T-helper 2 cell (primary cell): Measurements from ENCODE around the gene SGPL1.

Experiments
- DNase-seq, 5 experiments: peaks; one replicate each; pipeline versions ENCODE4 v3.0.0 to v3.0.0-alpha.2; 2012 to 2022

Gene SGPL1

DNA sequence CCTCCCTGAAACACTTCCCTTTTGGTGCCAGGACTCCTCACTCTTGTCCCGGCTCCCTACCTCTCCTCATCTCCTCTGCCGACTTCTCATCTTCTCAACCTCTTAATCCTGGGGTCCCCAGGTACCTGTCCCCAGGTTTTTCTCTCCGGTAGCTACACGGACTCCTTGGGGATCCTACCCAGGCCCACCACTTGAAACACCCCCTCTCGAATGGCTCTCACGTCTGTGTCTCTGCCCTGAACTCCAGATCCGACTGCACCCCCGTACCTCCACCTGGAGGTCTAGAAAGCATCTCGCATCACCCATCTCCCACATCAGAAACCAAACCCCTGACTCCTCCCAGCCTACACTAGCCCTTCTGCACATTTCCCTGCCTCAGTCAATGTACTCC, 35.4 kb upstream of the SGPL1 start:
- DNase-seq: no peak

DNA sequence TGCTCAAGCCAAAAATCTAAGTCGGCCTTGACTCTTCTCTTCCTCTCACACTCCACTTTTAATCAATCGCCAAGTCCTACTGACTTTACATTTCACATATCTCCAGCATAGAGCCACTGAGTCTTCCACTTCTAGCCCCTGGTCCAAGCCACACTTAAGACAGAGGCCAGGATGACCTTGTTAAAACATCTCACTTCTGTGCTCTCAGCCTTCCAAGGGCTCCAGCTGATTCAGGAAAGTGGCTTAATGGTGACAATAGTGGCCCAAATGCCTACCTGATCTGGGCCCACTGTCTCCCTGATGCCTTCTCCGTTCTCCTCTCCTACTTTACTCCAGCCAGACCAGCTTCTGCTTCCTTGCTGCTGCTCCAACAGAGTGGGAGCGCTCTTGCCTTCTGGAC, 35.0 kb upstream of the SGPL1 start:
- no peak for DNase-seq

- DNase-seq: no peak
Measured at GRCh38 chr10:70781461-70782051, 34.2 kb upstream of the SGPL1 start.

DNA sequence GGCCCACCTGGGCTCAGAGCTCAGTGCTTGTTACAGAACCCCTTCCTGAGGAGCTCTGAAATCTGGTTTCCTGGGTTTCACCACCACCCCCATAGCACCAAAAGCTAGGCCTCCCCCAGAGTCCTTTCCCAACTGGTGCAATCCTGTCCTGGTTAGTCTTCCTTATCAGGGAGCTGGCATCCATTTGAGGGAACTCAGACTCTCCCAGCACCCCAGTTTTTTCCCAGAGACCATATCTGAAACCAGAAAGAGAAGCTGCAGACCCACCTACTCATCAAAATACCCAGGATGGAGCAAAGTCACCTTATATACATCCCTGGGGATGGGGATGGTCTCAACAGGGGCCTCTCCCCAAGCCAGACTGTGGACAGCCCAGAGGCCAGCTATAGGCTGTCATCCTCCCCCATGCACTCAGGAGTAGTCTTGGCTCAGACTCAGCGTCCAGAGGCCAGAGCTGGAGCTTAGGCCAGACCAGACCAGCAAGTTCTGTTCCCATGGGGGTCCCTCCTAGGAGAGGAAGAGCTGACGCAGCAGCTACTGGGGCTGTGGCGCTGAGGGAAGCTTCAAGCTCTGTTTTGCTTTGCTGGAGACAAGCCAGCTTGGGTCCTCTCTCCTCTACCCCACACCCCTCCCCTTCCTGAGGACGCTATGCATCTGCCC, 33.5 kb upstream of the SGPL1 start:
- no peak for DNase-seq

DNA sequence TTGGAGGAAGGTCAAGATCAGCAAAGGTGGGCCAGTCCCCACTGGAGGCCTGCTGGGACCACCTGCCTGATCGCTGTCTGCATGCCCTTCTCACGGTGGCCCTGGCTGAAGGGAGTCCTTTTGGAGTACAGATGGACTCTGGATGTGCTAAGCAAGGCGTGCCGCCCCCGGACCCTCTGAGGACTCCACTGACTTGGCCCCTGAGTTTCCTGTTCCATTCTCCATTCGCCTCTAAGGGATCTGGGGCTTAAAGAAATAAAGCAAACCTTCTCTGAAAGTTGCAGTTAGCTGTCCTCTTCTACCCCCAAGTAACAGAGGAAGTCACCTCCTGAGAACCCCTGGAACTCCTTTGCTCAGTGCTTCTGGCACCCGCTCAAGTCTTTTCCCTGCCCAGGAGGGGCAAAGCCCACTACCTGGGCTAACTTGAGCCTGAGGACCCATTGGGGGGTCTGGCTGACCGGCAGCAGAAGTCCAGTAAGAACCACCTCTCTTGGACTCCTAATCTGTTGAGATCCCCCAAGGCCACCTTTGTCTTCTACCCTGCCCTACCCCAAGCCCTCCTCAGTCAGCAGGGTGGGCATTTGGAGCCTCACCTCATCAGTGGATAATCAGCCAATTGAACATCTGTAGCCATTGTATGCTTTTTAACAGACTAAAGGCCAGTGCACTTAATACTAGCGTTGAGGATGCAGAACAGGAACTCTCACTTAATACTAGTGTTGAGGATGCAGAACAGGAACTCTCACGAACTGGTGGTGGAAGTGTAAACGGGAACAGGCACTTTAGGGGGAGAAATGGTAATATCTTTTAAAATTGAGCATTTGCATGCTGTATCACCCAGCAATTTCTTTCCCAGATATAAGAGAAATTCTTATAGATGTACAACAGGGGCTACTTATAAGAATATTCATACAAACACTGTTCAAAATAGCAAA, 32.7 kb upstream of the SGPL1 start:
- DNase-seq: no peak

GRCh38 chr10:70784016-70784415, 31.7 kb upstream of the SGPL1 start:
- no peak for DNase-seq

DNA sequence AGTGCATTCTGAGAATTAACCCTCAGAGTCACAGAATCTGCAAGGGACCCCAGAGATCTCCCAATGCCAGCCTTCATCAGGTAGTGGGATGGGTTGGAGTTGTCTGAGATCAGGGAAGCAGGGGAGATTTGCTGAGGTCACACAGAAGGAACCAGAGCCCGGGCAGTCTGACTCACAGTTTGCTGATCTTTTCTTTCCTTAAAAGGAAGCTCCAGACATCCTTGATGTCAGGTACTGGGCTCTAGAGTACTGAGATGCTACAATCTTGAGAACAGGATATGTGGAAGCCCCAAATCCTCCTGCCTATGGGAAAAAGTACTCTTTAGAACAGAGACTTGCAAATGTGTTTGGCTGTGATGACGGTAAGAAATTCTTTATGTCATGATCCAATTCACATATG, 31.3 kb upstream of the SGPL1 start:
- DNase-seq: no peak

GRCh38 chr10:70785190-70785589, 30.6 kb upstream of the SGPL1 start, which contains the start of gene TBATA:
TSS of gene TBATA (minus strand) at chr10:70785377. CDS start at chr10:70783379, 1,998 bp downstream.
- DNase-seq: peak in 1 of 5 experiments; percentile 9

DNA sequence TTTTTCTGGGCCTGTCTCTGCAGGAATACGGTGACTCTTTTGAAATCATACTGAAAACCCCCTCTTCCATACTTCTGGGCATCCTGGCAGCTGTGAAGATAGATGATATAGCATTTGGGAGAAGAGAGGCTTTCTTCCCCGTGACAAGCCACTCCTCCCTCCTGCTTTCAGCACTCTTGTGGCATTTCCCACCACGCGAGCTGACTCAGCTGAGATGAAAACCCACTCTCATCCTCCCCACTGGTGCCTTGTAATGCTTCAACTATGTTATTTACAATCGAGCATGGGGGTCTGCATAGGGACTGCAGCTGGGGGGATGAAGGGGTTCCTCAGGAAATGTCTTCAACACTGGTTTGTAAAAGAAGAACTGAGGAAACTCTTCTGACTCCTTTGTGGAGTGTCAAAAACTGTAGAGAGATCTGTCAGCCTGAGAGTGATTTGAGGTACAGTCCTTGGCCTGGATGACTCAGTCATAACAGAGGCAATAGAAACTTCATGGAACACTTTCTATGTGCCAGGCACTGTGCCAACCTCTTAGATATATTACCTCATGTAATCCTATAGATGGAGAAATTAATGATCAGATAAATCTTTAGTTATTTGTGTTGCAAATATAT, 28.8 kb upstream of the SGPL1 start:
- DNase-seq: no peak

- DNase-seq: no peak
Measured at GRCh38 chr10:70791386-70792039, 24.2 kb upstream of the SGPL1 start.

DNA sequence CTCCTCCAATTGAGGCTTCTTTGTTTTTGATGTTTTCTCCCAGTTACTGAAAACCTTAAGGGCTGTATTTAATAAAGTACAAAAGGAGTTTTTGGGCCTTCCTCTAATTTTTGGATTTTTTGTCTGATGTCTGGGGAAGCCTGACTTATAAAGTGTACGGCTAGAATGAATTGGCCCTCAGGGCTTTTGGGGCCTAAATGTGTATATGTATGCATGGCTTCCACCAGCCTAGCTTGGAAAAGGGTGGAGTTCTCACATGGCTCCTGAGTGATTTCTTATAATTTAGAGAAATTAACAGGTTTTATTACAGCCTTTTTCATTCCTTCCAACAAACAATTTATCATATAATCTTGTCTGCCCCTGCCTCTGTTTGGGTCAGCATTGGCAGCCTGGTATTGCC, 20.1 kb upstream of the SGPL1 start:
- DNase-seq: no peak

- DNase-seq: no peak
Measured at GRCh38 chr10:70797840-70798239, 17.9 kb upstream of the SGPL1 start.

DNA sequence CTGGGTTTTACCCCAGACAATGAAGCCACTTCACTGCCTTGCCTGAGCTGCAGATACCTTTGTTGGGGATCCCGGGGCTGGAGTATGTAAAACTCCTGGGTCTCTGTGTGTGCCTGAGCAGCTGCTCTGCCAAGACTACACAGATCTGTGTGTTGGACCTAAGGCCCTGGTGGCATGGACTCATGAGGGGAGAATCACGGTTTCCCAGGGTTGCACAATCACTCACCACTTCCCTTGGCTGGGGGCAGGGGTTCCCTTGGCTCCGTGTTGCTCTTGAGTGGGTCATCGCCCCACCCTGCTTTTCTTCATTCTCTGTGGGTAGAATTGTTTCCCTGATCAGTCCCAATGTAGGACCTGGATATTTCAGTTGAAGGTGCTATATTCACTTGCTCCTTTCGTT, 16.6 kb upstream of the SGPL1 start:
- no peak for DNase-seq

DNA sequence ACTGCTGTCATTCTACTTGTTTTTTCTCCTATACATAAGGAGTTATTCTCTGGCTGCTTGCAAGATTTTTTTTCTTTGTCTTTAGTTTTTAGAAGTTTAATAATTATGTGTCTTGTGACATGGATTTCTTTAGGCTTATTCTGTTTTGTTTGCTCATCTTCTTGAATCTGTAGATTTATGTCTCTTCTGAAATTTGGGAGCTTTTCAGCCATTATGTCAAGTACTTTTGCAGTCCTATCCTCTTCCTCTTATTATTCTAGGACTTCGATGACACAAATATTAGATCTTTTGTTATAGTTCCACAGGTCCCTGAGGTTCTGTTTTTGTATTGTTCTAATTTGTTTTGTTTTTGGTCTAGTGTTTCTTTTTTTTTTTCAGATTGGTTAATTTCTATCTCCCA, 13.9 kb upstream of the SGPL1 start:
- DNase-seq: no peak

DNA sequence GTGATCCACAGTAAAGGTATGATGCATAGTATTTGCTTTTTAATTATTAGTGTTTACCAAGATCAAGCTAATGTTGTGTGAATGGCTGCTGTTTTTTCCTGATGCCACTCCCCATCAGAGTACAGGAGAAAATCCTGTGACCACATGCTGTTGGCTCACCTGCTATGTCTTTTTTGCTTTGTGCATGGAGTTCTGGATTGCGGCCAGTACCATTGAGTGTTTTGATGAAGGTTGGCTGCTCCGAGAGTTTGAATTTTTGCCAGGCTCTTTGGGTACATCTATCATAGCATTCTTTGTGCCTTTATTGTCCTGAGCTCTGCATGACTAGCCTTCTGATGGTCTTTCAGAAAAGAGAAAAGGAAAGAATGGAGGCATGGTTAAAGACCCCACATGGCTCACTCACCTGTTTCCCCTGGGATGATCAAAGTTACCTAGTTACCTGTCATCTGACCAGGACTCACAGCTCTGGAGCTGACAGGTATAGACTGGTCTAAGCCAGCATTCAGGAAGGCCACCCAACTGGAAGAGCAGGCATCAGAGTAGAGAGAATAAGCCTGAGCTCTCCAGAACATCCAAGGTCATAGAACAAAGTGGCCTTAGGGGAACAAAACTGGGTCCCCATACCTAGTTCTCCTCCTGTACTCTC, 11.8 kb upstream of the SGPL1 start:
- no peak for DNase-seq

DNA sequence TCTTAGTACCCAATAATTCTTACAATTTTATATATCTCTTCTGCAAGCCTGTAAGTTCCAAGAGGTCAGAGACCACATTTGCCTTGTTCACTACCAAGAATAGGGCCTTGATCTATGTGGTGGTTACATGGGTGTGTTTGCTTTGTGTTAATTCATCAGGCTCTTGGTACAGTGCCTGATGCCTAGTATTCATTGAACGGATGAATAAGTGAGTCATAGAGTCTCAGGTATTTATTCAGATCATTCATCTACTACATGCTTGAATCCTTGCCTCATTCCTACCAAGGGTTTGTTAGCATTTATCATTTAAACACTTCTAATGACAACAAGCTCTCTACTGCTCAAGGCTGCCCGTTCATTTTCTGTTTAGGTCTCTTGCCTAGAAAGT, 11.3 kb upstream of the SGPL1 start:
- DNase-seq: no peak

DNA sequence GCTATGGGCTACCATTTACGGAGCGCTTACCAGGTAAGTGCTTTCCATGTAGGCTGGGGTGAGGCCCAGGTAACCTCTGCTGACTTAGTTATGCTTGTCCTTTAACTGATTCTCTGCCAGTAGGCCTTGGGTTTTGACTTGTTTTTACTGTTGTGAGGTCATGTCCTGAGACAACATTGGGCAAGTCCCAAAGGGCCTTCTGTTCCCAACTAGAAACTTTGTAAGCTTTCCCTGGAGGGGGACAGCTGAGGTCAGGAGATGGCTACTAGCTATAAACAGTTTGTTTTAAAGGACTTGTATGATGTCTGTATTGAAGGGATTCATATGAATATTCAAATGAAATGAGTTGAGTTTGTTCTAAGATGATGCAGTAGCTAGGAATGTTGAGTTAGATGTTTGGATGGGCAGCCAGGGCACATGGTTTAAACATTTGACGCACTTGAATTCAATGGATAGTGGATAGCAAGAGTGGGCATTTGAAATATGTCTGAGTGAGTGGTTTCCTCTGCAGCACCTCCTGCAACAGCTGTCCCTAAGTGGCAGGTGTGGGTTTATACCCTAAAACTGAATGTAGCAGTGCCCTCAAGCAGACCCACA, 10.0 kb upstream of the SGPL1 start:
- no peak for DNase-seq

DNA sequence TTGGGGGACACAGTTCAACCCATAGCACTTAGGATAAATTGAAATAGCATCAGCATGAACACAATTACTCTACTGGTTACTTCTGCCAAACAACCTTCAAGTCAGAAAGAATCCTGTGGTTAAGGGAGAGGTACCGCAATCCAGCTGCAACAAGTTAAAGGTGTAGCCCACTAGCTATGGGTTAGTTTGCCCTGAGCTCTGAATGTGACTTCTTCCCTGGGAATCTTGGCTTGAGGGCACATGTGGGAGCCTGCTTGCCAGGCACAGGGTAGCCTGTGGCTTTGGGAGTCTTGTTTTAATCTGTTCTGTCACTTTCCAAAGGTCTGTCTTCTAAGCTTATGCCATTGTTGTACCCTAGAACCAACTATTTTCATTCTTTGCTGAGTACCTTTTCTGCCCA, 8.9 kb upstream of the SGPL1 start:
- no peak for DNase-seq

DNA sequence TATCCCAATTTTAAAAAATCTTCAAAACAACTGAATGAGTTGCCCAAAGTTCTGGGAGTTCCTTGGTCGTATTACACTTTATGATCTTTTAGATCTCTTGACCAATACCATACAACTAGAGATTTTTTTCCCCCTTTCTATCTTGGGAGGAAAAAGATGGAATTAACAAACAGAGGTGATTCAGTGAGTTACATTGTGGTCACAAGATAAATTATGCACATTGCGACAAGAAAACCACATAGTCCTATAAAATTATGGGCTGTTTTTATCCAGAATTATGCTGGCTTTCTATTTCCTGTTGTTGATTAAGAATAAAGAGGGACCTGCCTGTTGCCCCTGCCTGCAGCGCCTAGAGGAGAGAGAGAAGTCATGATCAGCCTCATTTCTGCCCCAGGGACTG, 8.2 kb upstream of the SGPL1 start:
- no peak for DNase-seq

DNA sequence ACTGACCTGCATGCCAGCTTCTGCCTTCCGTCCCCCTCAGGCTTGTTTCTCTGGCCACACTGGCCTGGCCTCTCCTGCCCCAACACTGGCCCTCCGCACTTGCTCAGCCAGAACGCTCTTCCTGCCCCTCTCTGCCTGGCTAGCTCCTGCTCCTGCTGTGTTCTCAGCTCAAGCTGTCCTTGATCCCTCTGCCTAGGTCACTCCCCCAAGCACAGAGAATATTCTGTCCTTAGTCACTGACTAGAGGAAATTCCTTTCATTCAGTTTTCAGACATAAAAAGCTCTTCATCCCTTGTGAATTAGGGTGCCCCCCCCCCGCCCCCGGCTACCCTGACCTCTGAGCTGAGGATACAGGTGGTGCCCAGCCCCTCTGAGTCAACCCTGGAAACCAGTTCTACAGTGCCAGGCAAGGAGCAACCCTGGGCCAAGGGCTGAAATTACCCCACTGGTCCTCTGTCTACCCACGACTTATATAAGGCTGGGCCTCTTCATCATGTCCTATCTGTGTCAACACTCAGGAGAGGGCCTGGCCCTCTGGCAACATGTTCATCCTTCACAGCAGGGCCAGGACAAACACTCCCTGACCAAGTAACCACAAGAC, 6.6 kb upstream of the SGPL1 start:
- no peak for DNase-seq

DNA sequence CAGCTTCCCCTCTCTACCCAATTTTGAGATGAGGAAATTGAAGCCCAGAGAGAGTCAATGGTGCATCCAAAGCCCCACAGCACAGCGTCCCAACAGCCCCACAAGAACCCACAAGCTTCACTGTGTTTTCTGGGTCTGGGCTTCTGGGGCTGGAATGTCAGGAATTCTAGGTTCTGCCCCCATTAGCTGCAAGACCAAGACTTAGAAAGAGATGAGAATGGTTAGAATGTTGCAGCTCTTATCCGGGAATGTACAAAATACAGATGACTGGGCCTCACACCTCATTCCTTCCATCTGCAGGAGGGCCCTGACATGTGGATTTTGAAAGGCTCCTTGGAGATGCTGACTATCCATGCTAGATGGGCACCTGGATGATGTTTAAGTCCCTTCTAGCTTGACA, 6.0 kb upstream of the SGPL1 start:
- no peak for DNase-seq
